Hindlimb muscle (tissue), 1 donor: ENCODE measurements around the gene AATF. TPM values are rescaled to one million over a fixed set of nuclear protein-coding genes. Genes with fewer than 3 reads are reported as not detected.

Experiments
- DNase-seq: peaks from one replicate; pipeline ENCODE4 v3.0.0-alpha.2; 2013
- polyA plus RNA-seq: library from polyadenylated mRNA; unstranded; fragments of 120-200 nt; gene quantifications from one replicate; pipeline ENCODE4 v1.2.1, GENCODE V29; 2013; ENCODE audit not compliant: insufficient read length

AATF gene
- polyA plus RNA-seq, 1 donor = 23.6 TPM

DNA sequence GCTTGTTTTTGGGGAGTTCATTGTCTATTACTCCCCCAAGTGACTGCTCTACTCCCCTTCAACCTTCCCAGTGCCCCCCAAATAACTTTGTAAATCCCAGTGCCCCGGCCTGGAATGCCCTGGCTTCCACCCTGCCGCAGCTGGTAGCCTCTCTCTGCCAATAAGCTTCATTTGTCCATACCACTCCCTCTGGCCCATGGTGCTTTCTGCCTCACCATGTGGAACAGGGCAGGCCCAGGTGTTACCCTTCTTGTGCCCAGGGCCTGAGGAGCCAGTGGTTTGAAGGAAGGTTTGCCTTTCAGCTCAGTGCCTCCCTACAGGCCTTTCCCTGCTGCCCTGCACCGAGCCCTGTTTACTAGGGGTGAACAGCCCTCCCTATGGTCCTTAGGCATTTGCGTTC is 134.2 kb downstream of the AATF start:
- no peak for DNase-seq

- no peak for DNase-seq
These were observed 134.7 kb downstream of the AATF start for GRCh38 chr17:37083456-37083855.

- DNase-seq = no peak
These were observed 135.6 kb downstream of the AATF start for GRCh38 chr17:37084372-37084771.

DNA sequence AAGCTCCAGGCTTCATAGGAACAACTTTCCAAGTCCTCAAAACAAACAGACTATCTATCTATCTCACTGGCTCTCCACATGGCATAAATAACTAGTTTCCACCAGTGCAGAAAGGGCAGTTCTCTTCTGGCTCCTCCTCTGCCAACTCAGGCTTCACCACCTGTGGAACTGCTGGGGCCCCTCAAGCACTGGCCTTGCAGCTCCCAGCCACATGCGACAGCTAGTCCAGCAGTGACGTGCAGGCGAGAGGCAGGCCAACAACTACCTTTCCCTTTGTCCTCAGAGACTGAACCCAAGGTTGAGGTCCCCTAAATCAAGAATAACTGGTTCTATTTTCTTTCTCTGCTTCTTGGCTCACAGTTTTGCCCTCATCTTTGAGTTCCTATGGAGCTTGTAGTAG is 137.6 kb downstream of the AATF start:
- DNase-seq = no peak

GRCh38 chr17:37086948-37087347 is 138.2 kb downstream of the AATF start:
- DNase-seq = no peak

GRCh38 chr17:37087683-37088082 is 138.9 kb downstream of the AATF start:
- no peak for DNase-seq

GRCh38 chr17:37088459-37088858 is 139.7 kb downstream of the AATF start:
- DNase-seq = no peak

DNA sequence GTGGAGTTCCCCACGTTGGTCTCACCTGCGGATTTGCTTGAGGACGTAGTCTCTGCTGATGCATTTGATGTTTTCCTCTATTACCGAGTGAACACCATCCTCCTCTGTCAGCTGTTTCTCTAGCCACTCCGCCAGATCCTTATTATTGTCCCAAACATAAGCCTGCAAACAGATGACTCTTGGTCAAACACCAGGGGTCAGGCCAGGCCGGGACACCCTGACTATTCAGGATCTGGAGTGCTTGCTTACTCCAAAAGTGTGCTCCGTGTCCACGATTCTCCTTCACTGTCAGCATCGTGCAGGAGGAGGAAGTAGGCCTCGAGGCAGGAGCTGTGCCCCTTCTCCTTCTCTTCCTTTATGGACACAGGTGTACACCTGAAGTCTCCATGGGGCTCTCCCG is 140.2 kb downstream of the AATF start:
- DNase-seq = no peak

DNA sequence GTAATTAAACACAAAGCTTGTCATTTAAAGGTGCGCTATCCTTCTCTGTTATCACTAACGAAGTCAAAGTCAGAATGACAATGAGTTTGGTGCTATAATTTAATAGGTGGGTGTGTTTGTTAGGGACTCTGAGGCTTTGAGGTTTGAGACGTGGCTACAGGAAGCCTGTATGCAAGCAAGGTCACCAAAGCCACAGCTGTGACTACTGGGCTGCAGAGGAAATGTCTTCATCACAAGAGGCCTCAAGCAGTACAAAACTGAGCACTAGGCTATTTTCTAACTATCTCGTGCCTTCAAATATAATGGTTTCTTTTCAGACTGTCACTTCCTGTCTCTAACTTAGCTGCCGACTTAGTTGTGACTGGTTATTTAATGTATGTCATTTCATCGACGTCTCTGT is 141.2 kb downstream of the AATF start:
- DNase-seq = no peak

- no peak for DNase-seq
These were observed 142.2 kb downstream of the AATF start for GRCh38 chr17:37090941-37091340.

DNA sequence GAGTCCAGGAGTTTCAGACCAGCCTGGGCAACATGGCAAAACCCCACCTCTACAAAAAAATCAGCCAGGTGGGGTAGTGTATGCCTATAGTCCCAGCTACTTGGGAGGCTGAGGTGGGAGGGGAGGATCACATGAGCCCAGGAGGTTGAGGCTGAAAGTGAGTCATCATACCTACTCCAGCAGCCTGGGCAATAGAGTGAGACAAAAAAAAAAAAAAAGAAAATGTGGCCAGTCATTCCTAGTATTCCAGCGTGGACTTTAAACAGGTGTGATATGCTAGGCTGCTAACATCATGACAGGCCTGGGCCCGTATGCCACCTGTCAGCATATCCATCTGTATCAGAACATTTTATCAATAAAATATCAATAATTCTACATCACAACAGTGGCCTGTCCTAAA is 143.3 kb downstream of the AATF start:
- no peak for DNase-seq

DNA sequence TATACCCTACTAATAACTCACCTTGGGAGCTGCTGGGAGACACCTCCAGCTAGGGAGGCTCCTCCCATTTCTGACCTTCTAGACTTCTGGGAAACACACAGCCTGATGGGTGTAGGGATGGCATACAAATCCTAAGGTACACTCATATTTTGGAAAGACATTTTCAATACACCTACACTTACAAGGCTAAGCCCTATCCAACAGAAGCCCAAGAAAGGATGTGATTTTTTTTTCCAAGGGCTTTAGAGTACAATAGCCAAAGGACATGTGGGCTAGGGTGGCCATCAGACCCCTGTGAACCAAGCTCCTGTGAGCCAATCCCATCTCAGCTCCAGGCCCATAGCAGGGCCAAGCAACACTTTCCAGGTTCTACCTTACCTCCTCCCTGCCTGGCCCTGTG is 143.9 kb downstream of the AATF start:
- no peak for DNase-seq

DNA sequence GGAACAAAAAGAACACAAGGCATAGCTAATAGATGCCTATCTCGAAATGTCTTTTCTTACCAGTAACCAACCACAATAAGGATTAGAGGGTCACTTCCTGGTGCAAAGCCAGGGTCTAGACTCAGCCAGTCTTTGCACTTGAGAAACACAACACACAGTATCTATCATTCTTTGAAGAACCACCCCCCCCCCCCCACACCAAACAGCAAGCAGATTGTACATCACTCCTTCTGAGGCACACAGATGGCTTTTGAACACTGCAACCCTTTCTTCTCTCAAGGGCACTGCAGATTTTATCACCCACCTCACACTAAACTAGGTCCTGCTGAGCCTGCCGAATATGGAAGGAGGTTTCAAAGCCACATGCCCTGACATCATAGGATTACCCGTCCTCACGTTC is 145.6 kb downstream of the AATF start:
- DNase-seq = no peak

DNA sequence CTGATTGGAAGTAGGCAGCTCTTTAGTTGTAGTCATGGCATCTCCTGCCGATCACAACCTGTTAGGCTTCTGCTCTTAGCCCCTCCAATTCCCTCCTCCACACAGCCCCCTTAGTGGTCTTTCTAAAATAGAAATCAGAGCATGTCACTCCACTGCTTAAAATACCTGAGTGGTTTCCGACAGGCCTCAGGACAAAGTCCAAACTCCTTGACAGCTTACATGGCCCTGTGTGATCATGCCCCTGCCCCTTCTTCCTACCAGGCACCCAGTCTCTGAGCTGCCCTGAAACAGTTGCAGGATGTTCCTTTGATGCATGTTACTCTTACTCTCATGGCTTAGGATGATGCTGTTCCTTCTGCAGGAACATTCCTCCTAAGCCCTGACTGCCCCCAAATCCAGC is 147.3 kb downstream of the AATF start:
- no peak for DNase-seq

DNA sequence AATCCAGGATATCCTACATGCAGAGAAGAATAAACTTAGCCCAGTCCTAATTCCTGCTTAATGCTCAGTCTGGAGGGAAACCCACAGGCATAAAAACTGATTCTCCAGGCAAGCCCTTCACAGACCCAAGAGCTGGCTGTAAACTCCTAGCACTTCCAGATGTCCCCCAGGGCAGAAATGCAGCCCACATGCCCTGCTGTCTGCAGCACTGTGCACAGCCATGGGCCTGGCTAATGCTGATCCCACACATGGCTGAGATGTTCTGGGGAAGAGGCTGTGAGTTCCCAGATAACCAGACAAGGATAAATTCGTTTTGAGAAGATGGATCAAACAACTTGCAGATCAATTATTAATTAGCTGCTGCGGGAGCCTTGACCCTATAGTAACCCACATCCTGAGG is 148.4 kb downstream of the AATF start:
- DNase-seq = no peak

DNA sequence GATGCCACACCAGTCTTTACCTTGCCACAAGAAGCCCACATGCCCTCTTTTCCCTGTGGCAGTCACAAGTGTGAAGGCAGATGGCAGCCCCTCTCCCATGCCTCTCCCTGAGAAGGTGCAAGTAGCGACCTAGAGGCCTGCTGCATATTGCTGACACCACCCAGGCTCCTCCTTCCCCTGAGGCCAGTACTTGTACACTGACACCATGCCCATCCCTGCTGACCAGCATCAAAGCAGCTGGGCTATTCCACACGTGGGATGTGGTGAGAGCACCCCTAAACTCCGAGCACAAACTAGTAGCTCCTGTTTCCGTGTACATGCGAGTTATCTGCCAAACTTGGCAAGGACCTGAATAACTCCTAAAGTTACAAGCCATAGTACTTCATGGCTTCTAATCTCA is 149.4 kb downstream of the AATF start:
- DNase-seq = no peak

- no peak for DNase-seq
These were observed 150.3 kb downstream of the AATF start for GRCh38 chr17:37098910-37099664.

DNA sequence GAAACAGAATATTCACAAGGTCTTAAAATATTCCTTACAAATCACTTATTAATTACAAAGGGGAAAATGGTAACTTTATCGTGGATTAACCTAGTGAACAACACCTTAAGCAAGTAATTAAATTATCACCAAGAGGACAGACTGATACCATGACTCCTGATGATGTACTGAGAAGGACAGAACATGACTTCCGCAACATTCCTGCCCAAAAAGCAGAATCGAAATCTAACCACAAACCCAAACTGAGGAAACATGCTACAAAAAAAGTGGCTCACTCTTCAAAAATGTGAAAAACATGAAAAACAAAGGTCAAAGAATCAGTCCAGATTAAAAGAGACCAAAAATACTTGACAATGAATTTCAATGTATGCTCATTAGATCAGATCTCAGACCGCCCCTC is 151.5 kb downstream of the AATF start:
- no peak for DNase-seq

DNA sequence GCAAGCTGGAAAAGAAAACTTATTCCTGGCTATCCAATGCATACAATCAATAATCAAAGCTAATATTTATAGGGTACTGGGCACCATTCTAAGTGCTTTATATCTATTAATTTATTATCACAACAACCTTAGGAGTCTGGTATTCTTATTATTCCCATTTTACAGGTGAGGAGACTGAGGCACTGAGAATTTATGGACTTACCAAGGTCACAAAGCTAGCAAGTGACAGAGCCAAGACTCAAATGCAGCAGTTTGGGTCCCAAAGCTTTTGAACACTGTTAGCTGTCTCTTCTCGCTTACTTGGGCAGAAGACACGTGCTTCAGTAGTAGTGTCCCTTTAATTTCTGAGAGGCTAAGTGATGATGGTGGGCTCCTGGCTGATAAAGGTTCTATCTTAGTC is 152.6 kb downstream of the AATF start:
- DNase-seq = no peak

DNA sequence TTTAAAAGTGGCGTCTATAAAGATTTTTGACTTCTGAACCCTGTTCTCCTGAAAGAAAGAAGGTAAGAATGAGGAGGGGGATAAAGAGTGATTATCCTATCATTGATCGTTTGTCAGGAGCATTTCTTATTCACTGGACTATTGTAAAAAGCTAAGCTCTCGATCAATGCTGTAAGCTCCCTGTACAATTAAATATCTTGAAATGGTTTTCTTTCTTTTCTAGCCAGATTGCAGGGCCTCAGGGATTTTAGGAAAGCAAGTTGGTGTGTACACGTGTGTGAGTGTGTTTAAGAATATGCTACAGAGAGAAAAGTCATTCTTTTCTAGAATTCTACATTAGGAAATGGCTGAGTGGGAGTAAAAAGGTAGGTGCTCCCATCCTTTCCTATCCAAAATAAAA is 154.5 kb downstream of the AATF start:
- no peak for DNase-seq

GRCh38 chr17:37106049-37106448 is 157.3 kb downstream of the AATF start:
- DNase-seq = no peak
